HG03520 (cell line): ENCODE measurements around the gene TCF7.
A peak's percentile ranks its signal among the peaks of the same experiment; 100 is the strongest.

Experiments used
- ATAC-seq: cut with Tn5 transposase; IDR thresholded peaks from one replicate; pipeline ENCODE4 v1.9.1; 2021; ENCODE audit warnings: mild to moderate bottlenecking, moderate library complexity; ENCODE audit not compliant: unreplicated experiment

TCF7 gene

GRCh38 chr5:134129411-134130238 lies 15.1 kb downstream of the TCF7 start:
- no peak for ATAC-seq

- ATAC-seq, result no peak
Measured at GRCh38 chr5:134130239-134130945, 15.9 kb downstream of the TCF7 start.

GRCh38 chr5:134131165-134131564 lies 16.7 kb downstream of the TCF7 start:
- no peak for ATAC-seq

- no peak for ATAC-seq
Measured at GRCh38 chr5:134131578-134132350, 17.3 kb downstream of the TCF7 start.

DNA sequence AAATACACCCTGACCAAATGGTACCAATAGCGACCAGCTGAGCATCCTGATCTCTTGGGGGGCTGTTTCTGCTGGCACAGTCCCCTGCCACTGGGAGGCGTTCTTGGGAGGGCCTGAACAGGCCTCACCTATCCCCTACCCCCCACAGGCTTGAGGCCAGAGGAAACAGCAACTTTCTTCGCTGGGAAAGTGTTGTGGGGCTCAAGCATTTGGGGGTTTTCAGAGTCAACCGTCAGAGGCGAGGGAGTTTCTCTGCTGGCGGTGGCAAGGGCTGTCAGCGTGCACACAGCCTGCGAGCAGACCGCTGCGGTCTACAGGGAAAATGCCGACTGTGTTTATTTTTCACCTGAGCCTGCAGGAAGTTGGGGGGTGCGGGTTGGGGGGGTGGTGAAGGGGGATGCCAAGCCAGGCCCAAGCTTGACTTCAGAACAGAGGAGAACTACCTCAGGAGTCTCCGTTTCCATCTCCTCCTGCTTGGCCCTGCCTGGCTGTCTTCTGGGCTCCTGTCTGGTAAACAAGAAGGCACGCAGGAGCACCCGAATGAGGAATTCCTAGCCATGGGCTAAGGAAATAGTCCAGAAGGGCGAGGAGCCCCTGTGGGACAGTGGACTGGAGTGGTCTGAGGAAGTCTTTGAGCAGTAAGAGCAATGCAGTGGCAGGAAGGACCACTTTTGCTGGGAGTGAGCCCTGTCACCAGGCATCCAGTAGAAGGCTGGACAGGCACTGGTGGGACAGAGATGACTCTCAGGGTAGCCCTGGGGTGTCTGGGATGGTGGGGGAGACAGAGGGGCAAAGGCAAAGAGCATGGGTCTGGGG lies 18.1 kb downstream of the TCF7 start:
- no peak for ATAC-seq

GRCh38 chr5:134133188-134133994 lies 18.9 kb downstream of the TCF7 start:
- ATAC-seq, result no peak

GRCh38 chr5:134133995-134134541 lies 19.6 kb downstream of the TCF7 start:
- no peak for ATAC-seq

DNA sequence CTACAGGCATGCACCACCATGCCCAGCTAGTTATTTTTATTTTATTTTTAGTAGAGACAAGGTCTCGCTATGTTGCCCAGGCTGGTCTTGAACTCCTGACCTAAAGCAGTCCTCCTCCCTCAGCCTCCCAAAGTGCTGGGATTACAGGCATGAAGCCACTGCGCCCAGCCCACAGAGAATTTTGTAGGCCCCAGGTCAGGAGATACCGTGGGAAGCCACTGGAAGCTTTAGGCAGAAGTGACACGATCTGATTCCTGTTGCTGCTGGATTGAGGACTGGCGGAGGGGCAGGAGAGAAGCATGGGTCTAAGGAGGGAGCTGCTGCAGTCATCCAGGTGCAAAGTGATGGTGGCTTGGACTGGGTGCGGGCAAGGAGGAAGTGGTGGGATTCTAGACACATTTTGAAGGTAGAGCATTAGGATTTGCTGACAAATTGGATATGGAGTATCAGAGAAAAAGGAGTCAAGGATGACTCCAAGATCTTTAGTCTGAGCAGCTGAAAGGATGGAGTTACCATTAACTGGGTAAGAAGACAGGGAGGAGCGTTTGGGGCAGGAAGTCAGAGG lies 20.7 kb downstream of the TCF7 start:
- no peak for ATAC-seq

- no peak for ATAC-seq
Measured at GRCh38 chr5:134136221-134136631, 21.7 kb downstream of the TCF7 start.

DNA sequence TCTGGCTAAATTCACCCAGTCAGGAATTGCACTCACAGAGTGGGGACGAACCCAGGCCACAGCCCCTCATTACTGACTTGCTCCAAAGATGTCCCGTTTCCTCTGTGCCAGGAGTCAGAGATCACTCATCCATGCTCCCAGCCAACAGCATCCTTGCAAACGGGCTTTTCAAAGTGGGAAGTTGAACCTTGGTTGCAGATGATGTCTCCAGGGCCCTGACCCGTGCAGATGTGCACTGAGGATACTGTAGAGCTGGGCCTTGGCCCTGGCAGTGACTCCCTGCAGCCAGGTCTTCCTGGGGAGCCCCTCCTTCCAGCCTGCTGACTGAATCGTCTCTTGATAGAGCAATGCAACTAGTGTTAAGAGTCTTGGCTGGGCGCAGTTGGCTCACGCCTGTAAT lies 22.3 kb downstream of the TCF7 start:
- no peak for ATAC-seq

DNA sequence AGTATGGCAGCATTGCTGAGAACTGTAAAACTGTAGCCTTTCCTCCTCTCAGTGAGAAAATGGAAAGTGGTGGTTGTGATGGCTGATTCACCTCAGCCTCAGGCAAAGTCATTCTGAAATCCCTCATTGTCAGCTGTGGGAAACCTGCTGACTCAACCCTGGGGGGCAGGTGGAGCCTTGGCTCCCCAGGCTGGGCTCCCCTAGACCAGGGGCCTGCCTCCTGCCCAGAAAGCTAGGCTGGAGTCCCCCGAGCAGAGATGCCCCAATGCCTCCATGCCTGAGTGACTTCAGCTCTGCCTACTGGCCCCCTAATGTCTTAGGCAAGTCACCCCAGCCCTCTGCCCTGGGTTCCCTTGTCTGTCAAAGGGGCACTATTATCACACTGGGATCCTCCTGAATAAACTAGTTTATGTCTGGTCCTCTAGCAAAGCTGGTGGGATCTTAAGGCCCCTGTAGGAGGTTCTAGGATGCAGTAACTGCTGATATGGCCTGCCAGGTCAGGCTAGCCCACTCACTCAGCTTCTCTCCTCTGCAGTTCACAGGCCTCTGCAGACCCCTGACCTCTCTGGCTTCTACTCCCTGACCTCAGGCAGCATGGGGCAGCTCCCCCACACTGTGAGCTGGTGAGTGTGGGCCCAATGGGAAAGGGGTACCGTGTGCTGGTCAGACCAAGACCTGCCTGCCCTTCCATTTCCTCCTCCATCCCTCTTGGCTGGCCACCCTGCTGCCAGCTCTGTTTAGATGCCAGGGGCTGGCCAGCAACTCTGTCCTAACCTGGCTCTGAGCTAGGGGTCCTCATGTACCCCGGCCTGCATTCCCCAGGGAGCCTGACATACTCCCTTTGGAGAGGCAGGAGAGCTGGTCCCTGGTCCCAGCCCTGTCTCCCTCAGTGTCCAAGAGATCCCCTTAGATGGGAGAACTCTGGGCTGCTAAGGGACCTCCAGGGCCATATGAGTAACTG lies 24.2 kb downstream of the TCF7 start:
- ATAC-seq, result peak; percentile 76

DNA sequence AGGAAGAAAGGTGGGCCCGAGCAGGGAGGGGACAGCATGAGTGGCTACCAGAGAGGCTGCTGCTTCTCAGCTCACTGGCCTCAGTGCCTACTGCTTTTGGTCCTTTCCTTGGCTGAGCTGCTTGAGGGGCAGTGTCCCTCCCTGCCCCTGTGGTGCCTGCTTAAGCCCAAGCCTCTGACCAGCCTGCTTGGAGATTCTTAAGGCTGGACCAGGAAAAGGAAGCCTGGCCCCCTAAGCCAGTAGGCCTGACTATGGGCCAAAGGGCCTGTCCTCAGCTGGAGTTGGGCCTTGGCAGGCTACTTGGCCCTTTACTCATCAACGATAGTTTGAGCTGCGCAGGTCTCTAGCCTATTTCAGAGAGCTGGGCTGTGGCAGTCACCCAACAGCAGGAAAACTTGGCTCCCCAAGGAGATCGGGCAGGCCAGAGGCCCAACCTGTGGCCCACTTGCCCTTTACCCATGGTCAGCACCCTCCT lies 24.9 kb downstream of the TCF7 start:
- no peak for ATAC-seq

- ATAC-seq, result no peak
Measured at GRCh38 chr5:134139891-134140469, 25.5 kb downstream of the TCF7 start.

DNA sequence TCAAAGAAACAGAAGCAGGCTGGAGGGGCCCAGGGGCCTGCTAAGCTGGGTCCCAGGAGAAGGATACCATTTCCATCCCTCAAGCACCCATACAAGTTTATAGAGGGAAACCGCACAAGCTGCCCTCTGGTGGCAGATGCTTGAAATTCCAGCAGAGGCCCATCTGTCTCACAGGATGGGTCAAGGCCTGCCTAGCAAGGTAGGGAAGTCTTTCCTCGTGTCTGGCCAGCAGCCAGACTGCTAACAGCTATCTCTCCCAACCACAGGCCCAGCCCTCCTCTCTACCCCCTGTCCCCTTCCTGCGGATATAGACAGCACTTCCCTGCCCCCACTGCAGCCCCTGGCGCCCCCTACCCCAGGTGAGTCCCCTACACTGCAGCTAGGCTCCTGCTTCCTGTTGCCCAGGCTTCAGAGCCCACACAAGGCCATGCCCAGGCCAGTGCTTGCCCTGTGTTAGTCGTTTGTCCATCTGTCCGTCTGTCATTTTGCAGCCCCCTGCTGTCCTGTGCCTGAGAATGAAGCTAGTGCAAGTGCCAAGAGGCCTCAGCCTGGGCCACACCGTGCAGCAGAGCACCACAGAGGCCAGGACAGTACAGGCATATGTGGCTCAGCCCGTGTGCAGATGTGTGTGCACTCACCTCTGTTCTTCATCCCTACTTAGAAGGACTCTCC lies 26.2 kb downstream of the TCF7 start:
- peak; percentile 37 for ATAC-seq

DNA sequence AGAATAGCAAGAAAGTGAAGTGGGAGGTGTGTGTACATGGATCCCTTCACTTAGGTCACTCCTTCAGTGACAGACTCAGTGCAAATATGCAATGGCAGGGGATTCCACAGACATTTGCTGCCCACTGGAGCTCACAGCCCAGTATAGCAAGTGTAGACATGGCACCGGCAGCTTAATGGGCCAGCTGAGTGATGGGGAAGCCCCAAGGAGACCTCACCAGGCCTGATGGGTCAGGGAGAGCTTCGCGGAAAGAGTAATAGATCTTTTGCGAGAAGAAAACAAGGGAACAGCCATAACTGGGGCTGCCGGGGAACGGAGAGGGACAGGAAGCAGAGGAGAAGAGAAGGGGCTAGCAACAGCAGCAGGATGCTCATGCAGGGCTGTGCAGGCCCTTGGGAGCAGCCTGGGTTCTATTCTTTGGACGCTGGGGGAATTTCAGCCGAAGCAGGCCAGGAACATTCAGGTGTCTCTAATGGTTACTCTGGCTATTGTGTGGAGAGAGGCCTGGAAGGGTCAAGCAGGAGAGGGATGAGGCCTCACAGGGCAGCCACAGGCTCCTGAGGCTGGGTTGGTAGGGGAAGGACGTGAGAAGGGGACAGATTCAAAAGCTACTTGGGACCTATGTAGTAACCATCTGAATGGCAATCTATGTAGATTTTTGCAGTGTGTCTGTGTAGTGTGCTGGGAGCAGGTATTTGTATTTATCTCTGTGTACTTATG lies 27.0 kb downstream of the TCF7 start:
- no peak for ATAC-seq

- no peak for ATAC-seq
Measured at GRCh38 chr5:134142052-134142451, 27.6 kb downstream of the TCF7 start.
